Stimulated activated CD4-positive, alpha-beta T cell treated with anti-CD3 and anti-CD28 coated beads, TNF-alpha, amount 100 ng/mL, for 4 hours (primary cell): ENCODE results near the gene CBX4.

Experiments
- DNase-seq, 3 experiments: peaks; one replicate each; pipeline ENCODE4 v3.0.0-alpha.2; 2020; ENCODE audit warnings: low read depth in 3 of 3

The CBX4 gene

GRCh38 chr17:79829004-79829403 lies 10.2 kb downstream of the CBX4 start:
- DNase-seq, result no peak

GRCh38 chr17:79826841-79827578 lies 12.2 kb downstream of the CBX4 start:
- DNase-seq, result no peak

GRCh38 chr17:79826204-79826680 lies 13.0 kb downstream of the CBX4 start:
- no peak for DNase-seq

- DNase-seq, result no peak
These were observed 13.7 kb downstream of the CBX4 start for GRCh38 chr17:79825580-79825921.

GRCh38 chr17:79824893-79825579 lies 14.2 kb downstream of the CBX4 start:
- DNase-seq, result no peak

- DNase-seq, result no peak
These were observed 15.0 kb downstream of the CBX4 start for GRCh38 chr17:79824234-79824633.

- DNase-seq, result no peak
These were observed 16.6 kb downstream of the CBX4 start for GRCh38 chr17:79822583-79823124.

GRCh38 chr17:79821331-79822095 lies 17.7 kb downstream of the CBX4 start:
- no peak for DNase-seq

- DNase-seq, result no peak
These were observed 18.3 kb downstream of the CBX4 start for GRCh38 chr17:79820959-79821330.

GRCh38 chr17:79819534-79820276 lies 19.5 kb downstream of the CBX4 start:
- no peak for DNase-seq

- no peak for DNase-seq
These were observed 20.2 kb downstream of the CBX4 start for GRCh38 chr17:79819085-79819484.

GRCh38 chr17:79818026-79818758 lies 21.0 kb downstream of the CBX4 start:
- no peak for DNase-seq

- no peak for DNase-seq
These were observed 23.3 kb downstream of the CBX4 start for GRCh38 chr17:79815836-79816461.

GRCh38 chr17:79814974-79815835 lies 24.0 kb downstream of the CBX4 start:
- no peak for DNase-seq

- no peak for DNase-seq
These were observed 24.9 kb downstream of the CBX4 start for GRCh38 chr17:79814127-79814973.

GRCh38 chr17:79813297-79814126 lies 25.7 kb downstream of the CBX4 start:
- DNase-seq, result no peak

GRCh38 chr17:79812353-79813258 lies 26.6 kb downstream of the CBX4 start:
- no peak for DNase-seq
